Peyer's patch (tissue), 4 donors: Measurements from ENCODE around the gene GUCY1A2.

Experiments used
- CTCF ChIP-seq, 6 experiments: fragments of 450-650 bp in 4 of 6; fragments of 200-600 bp in 2 of 6; sonication (generic) in 1 of 6; IDR thresholded peaks; one replicate each; pipeline ENCODE4 v1.5.1; 2017 to 2019; ENCODE audit warnings: antibody characterized with exemption in 6 of 6, mild to moderate bottlenecking in 3 of 6, moderate library complexity in 1 of 6
- POLR2A ChIP-seq, 2 donors: fragments of 450-650 bp; IDR thresholded peaks; one replicate each; pipeline ENCODE4 v1.5.1; 2017; ENCODE audit warnings: antibody characterized with exemption in 2 of 2, mild to moderate bottlenecking in 2 of 2, moderate library complexity in 2 of 2

GRCh38 chr11:107006076-107006833 is 12.0 kb downstream of the GUCY1A2 start:
- TF ChIP-seq CTCF (IDR thresholded peaks at IDR 0.05) (no peak), POLR2A (IDR thresholded peaks at IDR 0.05) (no peak)
